Midbrain (tissue), 1 donor: ENCODE data around the gene GPR176.
A peak's percentile ranks its signal among the peaks of the same experiment; 100 is the strongest.

ENCODE experiments used
- DNase-seq: peaks from one replicate; lab custom pipeline; 2025; lab: John Stamatoyannopoulos, UW

Gene GPR176

DNA sequence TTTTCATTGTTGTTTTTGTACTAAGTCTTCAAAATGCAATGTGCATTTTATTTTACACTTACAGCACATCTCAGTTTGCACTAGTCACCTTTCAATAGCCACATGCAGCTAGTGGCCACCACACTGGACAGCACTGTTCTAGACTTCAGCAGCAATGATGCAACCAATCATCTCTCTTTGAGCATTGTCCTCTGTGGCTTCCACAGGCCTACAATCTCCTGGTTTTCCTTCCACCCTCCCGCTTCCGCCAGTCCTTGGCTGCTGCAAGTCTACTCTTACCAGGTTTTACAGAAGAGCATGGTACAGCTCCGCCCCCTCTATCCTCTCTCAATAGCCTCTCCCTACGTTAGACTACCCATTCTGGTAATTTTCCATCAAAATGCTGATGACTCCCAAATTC lies 112.3 kb downstream of the GPR176 start:
- no peak for DNase-seq

DNA sequence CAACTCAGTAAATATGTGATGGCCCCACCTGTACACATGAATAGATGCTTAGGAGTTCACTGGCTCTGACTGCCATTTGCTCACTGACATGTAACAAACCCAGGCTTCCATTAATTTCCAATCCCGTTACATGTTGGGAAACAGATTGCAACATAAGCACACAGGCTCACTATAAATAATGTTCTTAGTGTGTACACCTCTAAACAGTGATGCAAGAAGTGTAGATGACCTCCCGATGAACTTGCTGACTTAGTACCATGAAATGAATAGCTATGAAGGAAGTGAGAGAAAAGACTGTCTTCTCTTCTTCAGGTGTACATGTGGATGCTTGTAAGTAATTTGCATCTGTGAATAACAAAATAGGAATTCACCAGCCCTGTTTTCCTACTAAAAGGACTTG lies 116.0 kb downstream of the GPR176 start:
- DNase-seq, result no peak

DNA sequence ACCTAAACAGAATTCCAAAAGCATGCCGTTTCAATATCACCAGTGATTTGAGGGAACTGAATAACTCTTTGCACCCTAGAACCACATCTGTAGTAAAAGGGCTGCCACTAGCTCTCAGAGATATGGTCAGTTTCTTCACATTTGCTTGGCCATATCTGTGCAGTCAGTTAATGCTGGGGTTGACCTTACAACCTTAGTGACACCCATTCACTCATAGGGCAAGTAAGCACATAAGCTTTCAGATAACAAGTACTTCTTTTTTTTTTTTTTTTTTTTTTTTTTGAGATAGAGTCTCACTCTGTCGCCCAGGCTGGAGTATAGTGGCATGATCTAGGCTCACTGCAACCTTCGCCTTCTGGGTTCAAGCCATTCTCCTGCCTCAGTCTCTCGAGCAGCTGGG lies 117.0 kb downstream of the GPR176 start:
- no peak for DNase-seq

DNA sequence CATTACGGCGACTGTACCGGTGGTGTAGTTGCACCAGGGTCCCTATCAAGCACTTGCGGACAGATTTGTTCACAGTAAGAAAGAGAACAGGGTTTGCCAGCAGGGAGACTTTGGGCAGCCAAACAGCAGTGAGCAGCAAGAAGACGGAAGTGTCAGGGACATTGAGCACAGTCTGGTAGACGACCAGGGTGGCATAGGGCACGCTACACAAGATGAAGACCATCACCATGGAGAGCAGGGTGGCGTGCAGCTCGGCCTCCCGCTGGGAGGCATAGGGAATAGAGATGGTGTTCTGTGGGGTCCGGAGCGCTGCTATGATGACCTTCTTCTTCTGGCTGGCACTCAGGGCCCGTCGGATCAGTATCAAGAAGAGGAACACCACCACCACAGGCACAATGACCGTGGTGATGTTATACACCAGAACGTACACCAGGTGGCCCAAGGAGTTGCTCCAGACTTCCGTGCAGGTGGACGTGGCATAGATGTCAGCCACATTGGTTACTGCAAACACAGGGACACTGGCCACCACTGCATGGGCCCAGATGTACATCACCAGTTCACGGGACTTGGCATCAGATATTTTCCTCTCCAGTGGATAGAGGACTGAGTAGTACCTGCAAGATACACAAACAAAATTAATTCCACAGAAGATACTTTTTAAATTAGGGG lies 118.3 kb downstream of the GPR176 start:
- DNase-seq, result no peak

DNA sequence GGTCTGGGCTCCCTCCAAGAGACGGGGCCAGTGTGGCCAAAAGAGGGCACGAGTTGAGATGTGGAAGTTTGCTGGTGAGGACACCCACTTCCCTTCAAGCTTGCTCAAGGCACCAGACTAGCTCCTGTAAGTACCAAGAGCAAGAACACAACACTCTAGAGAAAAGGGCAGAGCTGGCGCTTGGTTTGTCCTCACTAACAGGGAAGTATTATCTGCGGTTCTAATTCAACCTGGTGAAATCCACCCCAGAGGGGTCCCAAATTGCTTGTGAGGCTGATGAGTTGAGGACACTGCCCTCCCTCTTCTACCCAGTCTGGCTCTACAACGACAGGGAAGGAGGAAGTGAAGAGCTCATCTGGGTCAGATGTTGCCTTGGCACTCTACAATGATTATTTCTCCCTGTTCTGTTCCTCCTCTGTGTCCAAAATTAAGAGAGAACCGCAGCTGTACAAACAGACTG lies 120.5 kb downstream of the GPR176 start:
- no peak for DNase-seq

DNA sequence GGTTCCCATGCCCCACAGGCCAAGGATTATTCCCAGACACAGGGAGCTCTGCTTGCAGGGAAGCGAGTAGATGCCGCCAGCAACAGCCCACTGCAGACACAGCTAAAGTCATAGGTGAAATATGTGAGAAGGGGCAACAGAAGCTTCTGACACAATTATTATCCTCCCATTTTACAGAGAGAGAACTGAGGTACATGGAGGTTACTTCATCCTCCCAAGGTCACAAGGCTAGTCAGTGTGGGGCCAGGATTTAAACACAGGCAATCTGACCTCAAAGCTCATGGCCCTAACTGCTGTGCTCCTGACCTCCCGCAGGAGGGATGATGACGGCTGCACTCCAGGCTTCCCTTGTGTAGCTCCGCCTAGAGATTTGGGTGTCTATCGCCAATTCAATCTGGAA lies 121.7 kb downstream of the GPR176 start:
- DNase-seq, result no peak

DNA sequence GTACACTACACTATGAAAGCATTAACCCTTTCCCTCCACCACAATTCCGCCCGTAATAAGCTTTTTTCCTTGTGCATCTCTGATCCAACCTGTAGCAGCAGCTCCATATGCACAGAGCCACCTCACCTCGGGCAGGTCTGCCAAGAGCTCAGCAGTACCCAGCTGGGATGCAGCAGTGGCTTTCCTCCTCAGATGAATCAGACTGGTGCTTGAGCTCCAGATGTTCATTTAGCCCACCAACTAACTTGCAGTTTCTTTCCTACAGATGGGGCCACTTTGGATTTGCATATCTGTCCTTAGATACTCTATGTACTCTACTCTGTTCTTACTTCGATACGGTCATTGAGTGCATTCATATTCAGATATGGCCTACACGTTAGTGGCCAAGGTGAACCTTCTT lies 122.7 kb downstream of the GPR176 start:
- DNase-seq, result no peak

DNA sequence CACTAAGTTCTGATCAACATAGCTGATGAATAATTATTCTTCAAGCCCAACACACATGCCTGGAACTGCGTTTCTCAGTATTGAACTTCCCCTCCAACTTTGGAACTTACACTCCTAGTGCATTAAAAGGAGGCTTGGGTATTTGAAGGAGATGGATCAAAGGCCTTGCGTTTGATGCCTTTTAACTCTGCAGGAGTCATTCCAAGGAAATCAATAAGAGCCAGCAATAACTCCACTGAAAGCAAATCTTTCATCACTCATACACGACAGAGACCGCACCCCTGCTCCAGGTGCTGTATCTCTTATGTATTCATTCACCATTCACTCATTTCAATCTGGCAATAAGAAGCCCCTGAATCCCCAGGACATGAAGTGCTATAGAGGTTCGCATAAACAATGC lies 123.5 kb downstream of the GPR176 start:
- no peak for DNase-seq

DNA sequence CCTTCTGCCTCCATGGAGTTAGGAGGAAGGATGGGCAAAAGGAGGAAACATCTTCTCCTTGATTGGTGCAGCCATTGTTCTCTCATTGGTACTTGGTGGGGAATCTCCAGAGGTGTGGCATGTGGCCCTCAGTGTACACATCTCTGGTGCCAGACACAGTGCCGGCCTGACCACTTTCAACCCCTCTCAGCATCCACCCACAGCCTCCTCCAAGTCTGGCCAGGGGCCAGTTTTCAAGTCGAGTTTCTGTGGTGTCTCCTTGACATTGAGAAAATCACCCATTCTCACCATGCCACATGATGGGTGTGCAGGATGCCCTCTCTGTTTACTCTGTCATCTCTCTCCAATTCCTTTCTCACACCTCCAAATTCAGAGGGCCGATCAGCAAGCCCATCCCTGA lies 124.6 kb downstream of the GPR176 start:
- DNase-seq, result no peak

DNA sequence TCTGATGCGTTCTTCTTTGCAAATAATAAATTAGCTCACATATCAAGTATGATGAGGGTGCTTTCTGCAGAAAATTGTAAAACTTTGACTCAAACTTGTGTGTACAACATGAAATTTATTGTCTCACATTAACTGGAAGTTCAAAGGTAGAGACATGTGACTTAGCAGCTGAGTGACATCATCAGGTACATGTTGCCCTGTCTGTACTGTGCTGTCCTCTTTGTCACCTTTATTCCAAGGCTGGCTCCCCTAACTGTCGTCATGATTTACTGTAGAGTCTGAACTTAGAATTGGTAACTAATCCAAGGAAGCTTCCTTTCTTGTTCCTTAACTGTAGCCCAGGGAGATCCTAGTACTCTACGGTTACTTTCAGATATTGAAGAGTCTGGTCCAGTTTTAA lies 125.1 kb downstream of the GPR176 start:
- no peak for DNase-seq

DNA sequence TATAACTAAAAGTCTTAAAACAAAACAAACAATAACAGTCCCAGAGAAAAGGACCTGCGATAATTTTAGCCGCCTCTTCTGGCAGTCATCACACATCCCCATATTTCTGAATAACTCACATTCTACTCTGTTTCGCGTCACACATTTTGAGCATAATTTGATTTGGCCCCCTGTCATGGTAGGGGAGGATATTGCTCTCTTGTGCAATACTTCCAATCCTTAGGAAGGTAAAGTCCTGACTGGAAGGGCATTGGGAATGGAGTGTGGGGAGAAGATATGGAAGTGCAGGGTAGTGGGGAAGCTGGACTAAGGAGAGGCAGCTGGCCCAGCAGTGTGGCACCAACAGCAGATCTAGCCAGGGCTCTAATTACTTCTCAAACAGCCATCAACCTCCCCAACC lies 126.1 kb downstream of the GPR176 start:
- no peak for DNase-seq

DNA sequence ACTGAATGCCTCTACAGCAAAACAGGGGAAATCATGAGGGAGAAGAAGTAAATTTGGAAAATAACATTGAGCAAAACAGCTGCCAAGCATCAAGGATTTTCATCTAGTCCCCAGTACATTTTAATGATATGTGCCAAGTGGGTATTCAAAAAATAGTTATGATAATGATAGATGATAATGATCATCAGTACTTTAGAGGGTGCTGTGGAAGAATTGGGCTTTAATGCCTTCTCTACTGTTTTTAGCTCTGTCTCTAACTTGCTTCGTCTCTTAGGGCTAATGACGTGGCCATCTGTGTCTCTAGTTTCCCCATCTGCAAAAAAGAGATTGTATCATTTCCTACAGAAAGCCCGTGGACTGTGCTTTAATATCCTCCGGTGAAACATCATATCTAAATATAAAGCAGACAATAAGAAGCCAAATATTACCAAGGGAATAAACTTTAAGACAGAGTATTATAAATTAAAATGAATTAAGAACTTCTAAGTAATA lies 127.2 kb downstream of the GPR176 start:
- DNase-seq, result no peak

DNA sequence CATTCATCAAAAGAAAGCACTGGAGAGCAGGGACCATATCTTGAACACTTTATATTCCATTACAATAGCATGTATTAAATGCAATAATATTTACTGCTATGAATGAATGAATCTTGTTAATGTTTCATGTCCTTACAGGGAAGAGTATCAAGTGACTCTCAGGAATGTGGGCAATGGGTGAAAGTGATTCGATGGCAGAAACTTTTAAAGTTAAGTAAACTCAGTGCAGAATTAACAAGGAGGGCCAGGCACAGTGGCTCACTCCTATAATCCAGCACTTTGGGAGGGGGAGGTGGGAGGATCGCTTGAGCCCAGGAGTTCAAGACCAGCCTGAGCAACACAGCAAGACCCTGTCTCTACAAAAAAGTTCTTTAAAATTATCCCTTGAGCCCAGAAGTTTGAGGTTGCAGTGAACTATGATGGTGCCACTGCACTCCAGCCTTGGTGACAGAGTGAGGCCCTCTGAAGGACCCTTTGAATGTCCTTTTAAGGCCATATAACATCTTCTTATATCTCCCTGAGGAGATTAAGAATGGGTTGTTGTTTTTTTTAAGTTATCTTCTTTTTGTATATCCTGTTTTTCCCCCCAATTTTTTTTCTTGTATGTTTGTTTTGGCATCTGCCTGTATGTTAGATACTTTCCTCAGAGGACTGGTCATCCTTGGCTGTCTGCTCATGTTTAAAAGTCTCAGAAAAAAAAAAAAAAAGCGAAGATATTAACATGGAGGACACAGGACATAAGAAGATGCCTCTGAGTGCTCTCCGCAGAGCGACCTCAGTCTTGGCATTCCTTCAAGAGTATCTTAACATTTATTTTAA lies 127.8 kb downstream of the GPR176 start:
- DNase-seq, result no peak

DNA sequence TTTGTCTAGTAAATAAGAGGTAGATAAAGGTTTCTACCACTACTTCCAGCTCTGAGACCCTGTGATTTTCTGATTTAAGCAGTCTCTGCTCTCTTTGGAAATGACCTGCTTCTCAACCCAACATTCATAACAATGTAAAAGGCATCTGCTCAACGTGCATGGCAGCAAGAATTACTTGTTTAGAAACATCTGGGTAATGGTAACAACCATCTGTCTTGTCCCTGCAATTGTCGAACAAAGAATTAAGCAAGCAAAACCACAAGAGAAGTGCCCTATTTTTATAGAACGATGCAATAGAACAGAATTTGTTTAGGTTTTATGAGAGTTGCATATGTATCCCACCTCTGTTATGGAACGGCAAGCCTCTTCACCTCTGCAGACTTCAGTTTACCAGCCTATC lies 130.3 kb downstream of the GPR176 start:
- DNase-seq, result no peak

DNA sequence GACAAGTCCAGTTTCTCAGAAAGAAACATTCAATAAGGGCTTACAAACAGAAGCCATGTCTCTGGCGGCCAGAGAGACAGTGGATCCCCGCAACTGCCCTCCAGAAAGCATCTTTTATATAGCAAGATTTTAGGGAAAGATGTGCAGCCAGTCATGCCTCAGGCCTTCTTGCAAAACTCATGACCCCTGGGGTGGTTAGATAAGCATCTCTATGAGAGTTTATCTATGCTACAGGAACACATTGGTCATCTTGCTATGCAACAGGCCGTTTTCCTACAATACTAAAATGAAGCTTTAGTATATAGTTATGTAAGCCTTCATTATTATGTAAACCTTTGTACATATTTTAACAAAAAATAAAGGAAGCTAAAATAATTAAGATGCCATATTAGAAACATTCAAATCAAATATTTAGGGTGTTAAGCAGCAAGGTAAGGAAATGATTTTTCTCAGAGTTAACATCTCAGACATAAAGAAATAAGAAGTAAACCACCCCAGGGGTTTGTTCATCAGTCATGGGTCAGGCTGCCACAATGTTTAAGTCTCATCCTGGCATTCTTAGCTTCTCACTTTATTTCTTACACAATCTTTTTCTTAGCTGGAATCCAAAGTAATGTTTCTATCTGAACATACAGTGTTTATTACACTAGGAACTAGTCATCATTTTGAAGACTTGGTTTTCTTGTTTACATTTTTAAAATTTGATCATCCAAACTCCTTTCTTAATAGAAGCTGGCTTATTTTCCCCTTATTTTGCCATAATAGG lies 131.1 kb downstream of the GPR176 start:
- DNase-seq, result no peak

DNA sequence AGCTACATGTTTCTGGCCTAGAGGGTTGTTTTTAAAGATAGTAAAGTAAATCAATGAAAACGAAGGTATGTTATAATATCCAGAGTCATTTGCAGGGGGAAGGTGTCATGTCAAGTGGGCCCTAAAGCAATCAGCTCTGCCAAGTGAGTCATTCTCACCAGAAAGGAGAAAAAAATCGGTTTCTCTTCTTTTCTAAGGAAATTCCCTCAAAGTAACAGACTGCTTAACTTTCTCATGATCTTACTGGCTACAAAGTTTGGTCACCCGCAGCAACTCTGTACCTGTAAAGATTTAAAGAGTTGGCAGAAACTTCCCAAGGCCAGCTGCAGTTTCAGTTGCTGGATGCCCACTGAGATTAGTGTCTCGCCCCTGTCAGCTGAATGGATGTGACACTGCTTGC lies 132.0 kb downstream of the GPR176 start:
- DNase-seq, result no peak

DNA sequence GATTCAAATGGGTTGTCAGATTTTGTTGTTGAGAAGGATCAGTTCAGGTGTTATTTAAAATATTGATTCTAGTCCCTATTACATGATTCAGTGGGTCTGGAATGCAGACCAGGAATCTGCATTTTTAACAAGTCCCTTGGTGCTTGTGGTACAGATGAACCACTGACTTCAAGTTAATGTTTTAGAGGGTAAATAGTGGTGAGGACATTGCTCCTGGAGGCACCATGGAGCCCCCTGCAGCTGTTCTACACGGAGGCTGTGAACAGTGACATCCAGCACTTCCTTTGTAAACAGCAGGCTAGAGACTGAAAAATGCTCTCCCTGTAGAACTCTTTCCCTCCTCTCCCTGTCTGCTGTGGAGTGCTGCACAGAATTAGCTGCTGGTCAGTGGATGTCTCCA lies 132.6 kb downstream of the GPR176 start:
- DNase-seq, result no peak

DNA sequence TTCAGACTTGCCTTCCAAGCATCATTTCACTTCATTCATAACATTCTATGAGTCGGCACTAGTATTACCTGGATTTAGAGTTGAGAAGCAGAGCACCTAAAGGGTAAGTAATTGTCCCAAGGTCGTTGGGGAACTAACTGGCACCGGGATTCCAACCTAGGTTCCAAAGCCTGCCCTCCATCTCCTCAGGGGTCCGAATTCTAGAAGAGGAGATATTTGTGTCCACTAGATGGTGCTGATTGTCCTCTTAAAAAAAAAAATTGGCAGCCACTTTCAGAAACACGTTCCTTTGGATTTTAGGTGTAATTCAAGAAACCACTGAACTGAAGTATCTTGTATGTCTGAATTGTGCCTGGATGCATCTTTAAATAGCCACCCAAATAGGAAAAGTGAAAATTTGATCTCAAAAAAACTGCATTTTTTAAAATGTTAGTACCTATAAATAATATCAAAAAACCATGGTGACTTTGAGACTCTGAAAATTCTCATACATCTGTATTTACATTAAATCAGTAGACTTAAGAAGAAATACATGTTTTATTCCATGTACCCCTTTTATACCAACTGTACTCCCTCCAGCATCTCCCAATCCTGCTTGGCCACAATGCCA lies 133.5 kb downstream of the GPR176 start:
- DNase-seq, result peak; percentile 67

DNA sequence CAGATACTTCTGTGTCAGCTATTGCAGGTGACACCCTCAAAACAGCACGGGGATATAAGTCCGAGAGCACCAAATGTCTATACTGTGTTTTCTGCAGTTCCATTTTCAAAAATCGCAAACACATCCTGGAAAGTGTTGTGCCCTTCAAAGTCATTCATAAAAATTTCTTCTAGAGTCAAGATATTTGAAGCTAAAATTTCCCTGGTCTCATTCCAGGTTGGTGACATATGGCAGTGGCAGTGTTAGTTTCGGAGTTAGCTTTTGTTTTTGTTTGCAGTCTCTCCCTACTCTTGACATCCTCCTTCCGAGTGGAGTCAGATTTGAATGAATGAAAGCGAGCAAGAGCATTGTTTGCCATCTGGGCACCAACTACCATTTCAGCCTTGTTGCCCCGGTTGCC lies 134.2 kb downstream of the GPR176 start:
- DNase-seq, result no peak

DNA sequence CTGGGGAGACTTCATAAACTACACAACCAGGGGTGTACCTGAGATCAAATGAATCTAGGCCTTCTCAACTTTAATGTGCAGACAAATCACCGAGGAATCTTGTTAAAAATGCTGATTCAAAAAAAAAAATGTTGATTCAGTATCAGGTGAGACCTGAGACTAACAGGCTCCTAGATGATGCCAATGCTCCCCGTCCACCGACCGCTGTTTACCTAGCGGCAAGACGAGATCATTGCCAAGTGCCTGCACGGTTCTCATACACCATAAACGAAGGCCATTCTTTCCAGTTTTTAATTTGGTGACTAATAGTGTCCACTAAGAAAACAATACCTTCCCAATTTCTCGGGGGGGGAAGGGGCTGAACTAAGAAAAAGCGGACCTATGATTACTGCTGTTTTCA lies 134.9 kb downstream of the GPR176 start:
- DNase-seq, result no peak

DNA sequence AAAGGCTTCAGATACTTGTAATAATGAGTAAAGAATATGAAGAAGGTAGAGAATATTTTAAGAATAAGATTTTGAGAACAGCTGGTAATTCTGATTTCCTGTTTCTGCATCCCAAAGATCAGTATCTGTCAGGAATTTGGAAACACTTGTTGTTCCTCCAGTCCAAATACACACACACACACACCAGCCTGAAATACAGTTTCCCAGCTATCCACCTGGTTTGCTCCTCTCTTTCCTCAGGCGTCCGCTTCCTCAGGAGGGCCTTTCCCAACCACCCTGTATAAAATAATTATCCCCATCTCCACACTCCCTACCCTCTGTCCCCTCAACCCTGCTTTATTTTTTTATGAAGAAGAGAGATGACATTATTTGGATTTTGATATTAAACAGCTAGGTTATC lies 135.4 kb downstream of the GPR176 start:
- DNase-seq, result no peak

DNA sequence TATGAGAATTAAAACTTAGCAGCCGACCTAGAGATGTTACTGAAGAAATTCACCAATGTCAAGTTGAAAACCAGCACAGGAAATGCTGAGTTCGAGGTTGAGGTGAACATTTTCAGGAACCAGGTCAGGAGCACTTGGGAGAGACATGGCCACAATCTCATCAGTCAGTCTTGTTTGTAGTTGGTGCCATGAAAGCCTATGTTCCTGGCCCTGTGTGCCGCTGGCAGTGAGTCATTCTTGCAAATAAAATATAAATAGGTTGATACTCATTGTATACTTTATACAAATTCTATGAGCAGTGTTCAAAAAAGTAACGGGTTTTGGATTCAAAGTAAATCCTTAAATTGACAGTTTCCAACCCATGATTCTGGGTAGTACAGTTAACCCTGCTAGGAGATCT lies 135.9 kb downstream of the GPR176 start:
- no peak for DNase-seq
